Fibroblast of gingiva (primary cell): Measurements from ENCODE around the gene FCHSD2.
"Not testable (repeated sequence)": the region's sequence is repeated elsewhere in the genome, so short reads cannot be mapped to it uniquely, and the experiment has no call there.

ENCODE experiments used
- DNase-seq: peaks from one replicate; pipeline ENCODE4 v3.0.0-alpha.2; 2011; ENCODE audit warnings: low read depth

Gene FCHSD2

DNA sequence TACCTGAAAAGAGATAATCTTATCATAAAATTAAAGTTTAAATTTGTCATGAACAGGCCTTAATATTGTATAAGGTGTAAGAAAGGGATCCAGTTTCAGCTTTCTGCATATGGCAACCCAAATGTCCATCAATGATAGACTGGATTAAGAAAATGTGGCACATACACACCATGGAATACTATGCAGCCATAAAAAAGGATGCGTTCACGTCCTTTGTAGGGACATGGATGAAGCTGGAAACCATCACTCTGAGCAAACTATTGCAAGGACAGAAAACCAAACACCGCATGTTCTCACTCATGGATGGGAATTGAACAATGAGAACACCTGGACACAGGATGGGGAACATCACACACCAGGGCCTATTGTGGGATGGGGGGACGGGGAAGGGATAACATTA, 18.2 kb downstream of the FCHSD2 start:
- not testable (repeated sequence) for DNase-seq

DNA sequence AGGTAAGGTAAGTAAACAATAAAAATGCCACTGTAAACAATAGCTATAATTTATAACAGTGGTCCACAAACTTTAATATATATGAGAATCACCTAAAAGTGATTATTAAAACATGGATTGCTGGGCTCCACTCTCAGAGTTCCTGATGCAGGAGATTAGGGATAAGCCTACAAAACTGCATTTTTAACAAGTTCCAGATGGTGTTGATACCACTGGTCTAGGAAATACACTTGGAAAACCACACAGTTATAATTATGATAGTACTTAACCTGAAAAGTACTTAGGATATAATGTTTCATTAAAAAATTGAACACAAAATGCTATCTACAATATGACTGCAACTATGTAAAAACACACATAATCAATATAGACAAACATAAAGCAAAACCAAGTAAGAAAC, 20.4 kb downstream of the FCHSD2 start:
- DNase-seq = no peak

DNA sequence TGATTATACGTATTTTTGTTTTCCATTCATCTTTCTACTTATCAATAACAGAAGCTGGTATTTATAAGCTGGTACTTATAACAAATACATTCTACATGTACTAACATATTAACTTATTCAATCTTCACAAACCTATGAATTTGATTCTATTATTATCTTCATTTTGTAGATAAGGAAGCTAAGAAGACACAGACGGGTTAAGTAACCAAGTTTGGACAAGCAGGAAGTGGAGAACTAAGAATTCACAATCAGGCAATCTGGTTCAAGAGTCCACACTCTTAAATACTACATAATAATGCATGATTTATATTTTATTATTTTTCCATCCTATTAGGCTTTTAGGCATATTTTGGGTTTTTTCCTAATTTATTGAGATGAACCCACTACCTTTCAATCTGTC, 25.0 kb downstream of the FCHSD2 start:
- DNase-seq = no peak

DNA sequence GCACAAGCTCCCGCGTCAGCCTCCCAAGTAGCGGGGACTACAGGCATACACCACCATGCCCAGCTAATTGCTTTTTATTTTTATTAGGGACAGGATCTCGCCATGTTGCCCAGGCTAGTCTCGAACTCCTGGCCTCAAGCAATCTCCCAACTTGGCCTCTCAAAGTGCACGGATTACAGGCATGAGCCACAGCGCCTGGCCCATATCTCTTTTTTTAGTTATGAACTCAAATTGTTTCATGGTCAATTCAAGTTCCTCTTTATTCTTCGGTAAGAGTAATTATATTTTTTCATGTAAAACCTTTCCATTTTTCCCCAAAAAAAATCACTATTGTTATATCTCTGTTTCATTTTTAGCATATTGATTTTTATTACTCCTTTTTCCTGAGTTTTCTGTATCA, 25.5 kb downstream of the FCHSD2 start:
- no peak for DNase-seq

DNA sequence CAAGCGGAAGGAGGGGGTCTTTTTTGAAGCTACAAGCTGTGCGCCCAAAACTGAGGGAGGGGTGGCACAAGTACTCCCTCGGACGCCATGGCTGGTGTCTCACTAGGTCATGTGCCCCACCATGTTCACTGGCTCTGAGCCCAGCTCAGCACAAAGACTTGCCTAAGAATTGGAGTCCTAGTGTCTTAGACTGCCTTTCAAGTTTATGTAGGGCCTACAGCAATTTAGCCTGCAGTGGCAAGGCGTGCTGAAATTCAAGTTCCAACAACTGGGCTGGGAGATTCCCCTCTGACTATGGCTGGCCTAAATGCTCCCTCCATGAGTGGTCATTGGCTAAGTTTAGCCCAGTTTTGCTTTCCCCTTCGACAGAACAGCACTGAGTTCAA, 27.3 kb downstream of the FCHSD2 start:
- no peak for DNase-seq

DNA sequence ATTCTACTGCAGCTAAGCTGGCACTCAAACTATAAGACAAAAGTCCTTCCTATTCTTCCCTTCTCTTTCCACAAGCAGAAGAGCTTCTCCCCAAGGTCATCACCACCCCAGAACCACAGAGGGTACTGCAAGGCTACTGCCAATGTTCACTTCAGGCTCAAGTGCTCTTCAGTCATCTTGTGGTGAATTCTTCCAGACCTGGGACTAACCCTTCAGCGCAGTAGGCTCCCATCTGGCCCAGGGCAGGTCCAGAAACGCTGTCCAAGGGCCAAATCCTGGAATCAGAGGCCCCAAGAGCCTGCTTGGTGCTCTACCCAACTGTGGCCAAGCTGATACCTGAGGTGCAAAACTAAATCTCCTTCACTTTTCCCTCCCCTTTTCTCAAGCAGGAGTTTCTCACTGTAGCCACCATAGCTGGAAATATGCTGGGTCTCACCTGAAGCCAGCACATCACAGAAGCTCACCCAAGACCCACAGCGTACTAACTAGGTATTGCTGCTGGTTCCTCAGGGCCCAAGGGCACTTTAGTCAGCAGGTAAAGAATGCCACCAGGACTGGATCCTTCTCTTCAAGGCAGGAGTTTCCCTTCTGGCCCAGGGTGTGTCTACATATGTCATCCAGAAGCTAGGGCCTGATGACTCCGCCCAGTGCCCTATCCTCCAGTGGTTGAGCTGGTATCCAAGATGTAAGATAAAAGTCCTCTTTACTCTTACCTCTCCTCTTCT, 27.8 kb downstream of the FCHSD2 start:
- DNase-seq = no peak

DNA sequence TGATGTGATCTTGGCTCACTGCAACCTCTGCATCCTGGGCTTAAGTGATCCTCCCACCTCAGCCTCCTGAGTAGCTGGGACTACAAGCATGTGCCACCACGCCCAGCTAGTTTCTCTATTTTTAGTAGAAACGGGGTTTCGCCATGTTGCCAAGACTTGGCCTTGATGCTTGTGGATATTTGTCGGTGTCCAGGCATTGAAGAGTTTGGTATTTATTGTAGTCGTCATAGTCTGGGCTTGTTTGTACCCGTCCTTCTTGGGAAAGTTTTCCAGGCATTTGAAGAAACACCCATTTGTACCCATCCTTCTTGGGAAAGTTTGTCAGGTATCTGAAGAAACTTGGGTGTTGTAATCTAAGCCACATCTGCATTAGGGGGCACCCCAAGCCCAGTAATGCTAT, 28.7 kb downstream of the FCHSD2 start:
- DNase-seq = no peak

DNA sequence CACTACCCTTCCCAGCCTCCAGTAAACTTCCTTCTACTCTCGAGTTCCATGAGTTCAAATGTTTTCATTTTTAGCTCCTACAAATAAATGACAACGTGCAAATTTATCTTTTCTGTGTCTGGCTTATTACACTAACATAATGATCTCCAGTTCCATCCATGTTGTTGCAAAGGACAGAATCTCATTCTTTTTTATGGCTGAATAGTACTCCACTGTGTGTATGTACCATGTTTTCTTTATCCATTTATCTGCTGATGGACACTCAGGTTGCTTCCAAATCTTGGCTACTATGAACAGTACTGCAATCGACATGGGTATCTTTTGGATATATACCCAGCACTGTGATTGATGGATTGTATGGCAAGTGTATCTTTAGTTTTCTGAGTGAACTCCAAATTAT, 34.5 kb downstream of the FCHSD2 start:
- no peak for DNase-seq

DNA sequence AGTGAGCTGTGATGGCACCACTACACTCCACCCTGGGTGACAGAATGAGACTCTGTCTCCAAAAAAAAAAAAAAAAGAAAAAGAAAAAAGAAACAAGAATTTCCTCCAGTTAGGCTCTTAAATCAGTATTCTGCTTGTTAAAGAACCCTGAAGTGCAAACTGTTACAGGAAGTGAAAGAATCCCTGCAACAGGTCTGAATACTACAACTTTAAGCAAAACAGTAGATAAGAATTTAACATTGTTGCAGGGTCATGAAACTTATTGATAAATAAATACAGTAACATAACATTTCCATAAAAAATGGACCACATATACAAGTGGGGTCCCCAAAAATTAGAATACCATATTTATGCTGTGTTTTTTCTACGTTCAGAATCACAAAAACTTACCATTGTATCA, 35.8 kb downstream of the FCHSD2 start:
- no peak for DNase-seq

DNA sequence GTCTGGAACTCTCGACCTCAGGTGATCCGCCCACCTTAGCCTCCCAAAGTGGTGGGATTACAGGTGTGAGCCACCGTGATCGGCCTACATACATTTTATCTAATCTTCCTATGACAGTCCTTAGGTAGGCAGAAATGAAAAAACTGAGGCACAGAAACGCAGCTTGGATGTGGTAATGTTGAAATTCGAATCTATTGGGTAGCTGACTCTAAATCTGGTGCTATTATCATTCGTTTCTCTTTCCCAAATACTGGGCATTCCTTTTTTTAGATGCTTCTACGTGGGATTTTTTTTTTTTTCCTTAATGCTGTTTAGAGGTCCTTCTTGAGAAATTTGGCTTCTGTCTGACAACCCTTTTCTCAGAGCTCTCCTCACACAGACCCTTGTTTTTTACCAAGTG, 41.5 kb downstream of the FCHSD2 start:
- DNase-seq = no peak

DNA sequence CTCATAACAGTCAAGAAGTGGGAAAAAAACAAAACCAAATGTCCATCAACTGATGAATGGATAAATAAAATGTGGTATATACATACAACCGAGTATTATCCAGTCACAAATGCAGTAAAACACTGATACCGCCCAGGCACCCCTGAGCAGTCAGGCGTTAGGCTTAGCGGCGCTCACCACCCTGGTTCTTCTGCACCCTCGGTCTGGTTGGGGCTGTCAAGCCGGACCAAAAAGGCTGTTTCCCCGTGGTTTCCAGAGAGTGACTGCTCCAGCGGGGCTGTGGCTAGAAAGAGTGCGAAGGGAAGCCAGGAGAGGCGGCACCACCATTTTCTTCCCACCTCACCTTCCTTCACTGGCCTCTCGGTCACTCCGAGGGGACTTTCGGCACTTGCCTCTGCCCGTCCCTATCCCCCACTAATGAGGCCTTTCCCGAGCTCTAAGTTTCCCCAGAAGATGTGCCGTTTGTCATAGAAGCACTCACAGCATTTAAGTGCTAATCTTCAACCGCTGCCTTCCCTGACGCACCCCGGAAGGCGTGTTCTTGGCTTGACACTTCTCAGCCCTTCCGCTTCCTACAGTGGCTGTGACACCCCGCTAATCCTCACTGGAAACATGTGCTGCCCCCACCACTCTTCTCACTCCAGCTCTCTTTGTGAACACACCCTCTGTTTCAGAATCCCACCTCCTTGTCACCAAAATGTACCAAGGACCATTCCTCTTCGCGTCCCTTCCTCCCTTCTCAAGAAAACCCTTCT, 42.4 kb downstream of the FCHSD2 start:
- DNase-seq = no peak

DNA sequence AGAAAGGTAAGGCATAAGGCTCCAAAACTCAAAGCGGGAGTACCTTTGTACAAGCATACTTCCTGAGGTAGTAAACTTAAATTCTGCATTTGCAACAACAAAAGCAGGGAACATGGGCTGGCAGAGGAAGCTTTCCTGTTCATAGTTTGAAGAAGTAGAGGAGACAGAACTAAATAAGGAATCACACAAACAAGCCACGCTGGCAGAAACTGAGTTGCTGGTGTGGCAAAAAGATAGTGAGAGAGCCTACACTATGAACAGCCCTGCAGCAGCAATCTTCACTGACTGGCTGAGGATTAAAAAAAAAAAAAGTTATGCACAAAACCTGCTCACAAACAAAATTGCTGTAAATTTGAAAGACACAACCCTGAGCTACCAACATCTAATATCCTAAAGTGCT, 46.5 kb downstream of the FCHSD2 start:
- DNase-seq = no peak

DNA sequence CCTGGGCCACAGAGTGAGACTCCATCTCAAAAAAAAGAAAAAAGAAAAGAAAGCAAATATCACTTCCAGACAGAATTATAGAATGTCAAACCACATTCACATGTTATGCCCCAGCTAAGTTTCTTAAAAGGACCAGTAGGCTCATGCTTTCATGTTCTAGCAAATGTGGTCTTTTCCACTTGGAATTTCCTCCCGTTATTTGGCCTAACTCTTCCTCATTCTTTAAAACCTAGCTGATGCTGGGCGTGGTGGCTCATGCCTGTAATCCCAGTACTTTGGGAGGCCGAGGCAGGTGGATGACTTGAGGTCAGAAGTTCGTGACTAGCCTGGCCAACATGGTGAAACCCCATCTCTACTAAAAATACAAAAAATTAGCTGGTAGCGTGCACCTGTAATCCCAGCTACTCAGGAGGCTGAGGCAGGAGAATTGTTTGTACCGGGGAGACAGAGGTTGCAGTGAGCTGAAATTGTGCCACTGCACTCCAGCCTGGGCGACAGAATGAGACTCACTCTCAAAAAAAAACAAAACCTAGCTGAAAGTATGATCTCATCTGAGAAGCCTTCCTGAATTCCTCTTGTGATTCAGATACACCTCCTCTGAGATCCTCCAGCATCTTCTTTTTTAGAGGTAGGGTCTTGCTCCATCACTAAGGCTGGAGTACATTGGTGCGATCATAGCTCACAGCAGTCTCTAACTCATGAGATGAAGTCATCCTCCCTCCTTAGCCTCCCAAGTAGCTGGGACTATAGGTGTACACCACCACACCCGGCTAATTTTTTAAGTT, 50.4 kb downstream of the FCHSD2 start:
- no peak for DNase-seq

DNA sequence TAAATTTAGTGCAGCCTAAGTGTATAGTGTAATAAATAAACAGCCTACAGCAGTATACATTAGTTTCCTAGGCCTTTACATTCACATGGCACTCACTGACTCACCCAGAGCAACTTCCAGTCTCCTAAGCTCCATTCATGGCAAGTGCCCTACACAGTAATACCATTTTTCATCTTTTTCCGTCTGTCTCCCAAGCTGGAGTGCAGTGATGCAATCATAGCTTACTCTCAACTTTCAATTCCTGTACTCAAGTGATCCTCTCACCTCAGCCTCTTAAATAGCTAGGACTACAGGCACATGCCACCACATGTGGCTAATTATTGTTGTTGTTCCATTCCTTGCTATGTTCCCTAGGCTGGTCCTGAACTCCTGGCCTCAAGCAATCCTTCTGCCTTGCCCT, 54.4 kb downstream of the FCHSD2 start:
- DNase-seq = peak; percentile 15

DNA sequence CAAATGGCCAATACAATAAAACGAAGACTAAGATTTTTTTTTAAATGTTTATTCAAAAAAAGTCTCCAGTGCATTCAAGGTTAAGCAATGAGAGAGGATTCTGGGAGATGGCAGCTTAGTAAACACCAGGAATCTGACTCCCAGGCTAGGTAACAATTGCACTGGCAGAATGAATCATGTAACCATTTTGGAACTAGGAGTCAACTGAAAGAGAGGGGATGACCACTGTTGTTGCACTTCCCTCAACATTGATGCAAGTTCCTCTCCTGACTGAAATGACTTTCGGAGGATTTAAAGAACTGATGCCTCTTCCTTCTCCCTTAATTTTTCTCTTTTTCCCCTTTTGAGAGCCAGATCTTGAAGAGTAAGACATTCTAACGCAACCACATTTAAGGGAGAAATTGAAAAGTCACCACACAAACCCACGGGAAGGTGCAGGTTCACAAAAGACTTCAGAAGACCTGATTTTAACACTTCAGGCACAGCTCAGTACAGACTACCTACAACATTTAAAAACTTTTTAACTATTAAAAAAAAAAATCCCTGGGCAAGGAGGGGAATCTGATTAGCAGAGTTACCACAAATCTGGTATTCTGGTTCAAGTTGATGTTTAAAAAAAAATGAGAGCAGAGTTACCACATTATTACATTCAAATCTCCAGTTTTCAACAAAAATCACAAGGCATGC, 56.8 kb downstream of the FCHSD2 start:
- peak; percentile 3 for DNase-seq

DNA sequence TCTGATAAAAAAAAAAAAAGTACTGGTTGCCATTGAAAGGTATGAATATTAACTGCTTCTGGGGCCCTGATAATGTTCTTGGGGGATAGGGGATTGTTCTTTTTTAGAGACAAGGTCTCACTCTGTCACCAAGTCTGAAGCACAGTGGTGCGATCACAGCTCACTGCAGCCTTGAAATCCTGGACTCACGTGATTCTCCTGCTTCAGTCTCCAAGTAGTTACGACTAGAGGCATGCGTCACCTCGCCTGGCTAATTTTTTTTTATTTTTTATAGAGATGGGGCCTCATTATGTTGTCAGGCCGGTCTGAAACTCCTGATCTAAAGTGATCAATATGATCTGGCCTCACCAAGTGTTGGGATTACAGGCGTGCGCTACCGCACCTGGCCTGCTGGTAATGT, 63.5 kb downstream of the FCHSD2 start:
- no peak for DNase-seq

DNA sequence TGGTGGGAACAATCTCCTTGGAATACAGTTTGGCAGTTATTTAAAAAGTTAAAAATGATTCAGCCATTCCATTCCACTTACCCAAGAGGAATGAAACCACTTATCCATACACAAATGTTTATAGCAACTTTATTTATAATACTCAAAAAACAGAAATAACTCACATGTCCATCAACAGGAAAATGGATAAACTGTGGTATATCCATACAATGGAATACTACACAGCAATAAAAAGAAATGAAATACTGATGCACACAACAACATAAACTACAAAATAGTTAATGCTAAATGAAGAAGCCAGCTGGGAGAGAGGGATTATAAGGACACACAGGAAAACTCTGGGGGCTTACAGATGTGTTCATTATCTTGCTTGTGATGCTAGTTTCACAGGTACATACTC, 64.7 kb downstream of the FCHSD2 start:
- no peak for DNase-seq

DNA sequence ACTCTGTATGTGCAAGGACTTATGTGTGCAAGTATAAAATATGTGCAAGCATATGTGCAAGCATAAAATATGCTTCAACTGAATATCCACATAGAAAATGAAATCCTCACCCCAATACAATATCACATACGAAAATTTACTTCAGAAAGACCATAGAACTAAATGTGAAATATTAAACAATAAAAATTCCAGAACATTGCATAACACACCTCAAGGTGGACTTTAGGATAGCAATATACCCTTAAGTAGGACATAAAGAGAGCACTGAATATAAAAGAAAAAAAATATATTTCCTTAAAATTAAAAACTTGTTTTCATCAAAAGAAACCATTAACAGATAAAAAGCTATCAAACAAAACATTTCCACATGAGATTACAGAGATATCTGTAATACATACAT, 67.8 kb downstream of the FCHSD2 start:
- no peak for DNase-seq

DNA sequence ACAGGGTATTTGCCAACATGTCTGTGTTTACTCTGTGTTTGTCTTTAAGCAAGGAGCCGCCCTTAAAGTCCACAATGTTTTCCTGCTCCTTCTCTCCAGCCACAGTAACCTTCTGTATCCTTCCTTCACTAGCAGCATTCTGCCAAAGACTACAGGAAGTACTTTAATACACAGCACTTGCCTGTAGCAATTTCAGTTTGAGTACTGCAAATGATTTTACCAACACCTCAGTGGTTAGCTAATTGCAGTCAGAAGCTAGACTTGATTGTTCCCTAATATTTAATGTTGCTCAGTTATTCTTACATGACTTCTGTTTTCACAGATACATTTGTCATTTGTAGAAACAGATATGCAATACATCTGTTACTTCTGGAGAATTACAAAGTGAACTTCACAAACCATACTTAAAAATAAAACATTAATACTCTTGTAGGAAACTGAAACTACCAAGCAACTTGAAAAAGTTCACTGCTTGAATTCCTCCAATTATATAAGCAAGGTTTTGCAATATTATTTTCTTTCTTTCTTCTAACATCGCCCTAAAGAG, 69.1 kb downstream of the FCHSD2 start:
- DNase-seq = peak; percentile 30

DNA sequence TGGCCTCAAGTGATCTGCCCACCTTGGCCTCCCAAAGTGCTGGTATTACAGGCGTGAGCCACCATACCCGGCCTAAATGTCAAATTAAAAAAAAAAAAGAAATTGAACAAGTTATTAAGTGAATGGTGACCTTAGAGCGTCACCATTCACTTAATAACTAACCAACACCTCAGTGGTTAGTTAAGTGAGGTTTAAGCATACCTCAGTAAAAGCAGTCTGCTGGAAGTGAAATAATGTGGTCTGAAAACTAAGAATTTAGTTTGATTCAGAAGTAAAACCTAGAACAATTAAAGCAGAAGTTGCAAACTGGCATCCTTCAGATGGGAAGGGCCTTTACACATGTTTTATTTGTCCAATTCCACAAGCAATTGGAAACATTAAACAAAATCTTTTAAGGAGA, 71.5 kb downstream of the FCHSD2 start:
- DNase-seq = no peak

DNA sequence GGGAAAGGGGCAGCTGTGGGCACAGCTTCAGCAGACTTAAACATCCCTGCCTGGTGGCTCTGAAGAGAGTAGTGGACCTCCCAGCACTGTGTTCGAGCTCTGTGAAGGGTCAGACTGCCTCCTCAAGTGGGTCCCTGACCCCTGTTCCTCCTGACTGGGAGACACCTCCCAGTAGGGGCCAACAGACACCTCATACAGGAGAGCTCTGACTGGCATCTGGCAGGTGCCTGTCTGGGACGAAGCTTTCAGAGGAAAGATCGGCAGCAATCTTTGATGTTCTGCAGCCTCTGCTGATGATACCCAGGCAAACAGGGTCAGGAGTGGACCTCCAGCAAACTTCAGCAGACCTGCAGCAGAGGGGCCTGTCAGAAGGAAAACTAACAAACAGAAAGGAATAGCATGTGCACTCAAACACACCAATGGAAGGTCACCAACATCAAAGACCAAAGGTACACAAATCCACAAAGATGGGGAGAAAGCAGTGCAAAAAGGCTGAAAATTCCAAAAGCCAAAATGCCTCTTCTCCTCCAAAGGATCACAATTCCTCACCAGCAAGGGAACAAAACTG, 80.2 kb downstream of the FCHSD2 start:
- not testable (repeated sequence) for DNase-seq

DNA sequence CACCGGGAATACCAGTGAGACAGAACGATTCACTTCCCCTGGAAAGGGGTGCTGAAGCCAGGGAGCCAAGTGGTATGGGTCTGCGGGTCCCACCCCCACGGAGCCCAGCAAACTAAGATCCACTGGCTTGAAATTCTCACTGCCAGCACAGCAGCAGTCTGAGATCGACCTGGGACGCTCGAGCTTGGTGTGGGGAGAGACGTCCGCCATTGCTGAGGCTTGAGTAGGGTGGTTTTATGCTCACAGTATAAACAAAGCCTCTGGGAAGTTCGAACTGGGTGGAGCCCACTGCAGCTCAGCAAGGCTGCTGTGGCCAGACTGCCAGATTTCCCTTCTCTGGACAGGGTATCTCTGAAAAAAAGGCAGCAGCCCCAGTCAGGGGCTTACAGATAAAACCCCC, 80.7 kb downstream of the FCHSD2 start:
- DNase-seq = not testable (repeated sequence)
